GM12874 (cell line): ENCODE measurements around the gene MOAP1.

Source experiments
- TF ChIP-seq, protein P1 (sequence below): IDR thresholded peaks from 2 replicates; pipeline ENCODE4 v1.5.1; 2011; ENCODE audit warnings: low read depth, mild to moderate bottlenecking, control low read depth, low read length, moderate library complexity; ENCODE audit not compliant: insufficient read depth

MOAP1 gene

GRCh38 chr14:93184391-93185348, at the start of gene MOAP1, which contains the start of gene LYSET:
Gene MOAP1, minus strand, starts transcription at chr14:93184897. Its CDS starts 655 bp downstream, at chr14:93184242.
Gene LYSET, plus strand, starts transcription at chr14:93185317. Its CDS starts 89 bp downstream, at chr14:93185406.
- TF ChIP-seq, protein P1, sequence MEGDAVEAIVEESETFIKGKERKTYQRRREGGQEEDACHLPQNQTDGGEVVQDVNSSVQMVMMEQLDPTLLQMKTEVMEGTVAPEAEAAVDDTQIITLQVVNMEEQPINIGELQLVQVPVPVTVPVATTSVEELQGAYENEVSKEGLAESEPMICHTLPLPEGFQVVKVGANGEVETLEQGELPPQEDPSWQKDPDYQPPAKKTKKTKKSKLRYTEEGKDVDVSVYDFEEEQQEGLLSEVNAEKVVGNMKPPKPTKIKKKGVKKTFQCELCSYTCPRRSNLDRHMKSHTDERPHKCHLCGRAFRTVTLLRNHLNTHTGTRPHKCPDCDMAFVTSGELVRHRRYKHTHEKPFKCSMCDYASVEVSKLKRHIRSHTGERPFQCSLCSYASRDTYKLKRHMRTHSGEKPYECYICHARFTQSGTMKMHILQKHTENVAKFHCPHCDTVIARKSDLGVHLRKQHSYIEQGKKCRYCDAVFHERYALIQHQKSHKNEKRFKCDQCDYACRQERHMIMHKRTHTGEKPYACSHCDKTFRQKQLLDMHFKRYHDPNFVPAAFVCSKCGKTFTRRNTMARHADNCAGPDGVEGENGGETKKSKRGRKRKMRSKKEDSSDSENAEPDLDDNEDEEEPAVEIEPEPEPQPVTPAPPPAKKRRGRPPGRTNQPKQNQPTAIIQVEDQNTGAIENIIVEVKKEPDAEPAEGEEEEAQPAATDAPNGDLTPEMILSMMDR = peak; percentile 39

DNA sequence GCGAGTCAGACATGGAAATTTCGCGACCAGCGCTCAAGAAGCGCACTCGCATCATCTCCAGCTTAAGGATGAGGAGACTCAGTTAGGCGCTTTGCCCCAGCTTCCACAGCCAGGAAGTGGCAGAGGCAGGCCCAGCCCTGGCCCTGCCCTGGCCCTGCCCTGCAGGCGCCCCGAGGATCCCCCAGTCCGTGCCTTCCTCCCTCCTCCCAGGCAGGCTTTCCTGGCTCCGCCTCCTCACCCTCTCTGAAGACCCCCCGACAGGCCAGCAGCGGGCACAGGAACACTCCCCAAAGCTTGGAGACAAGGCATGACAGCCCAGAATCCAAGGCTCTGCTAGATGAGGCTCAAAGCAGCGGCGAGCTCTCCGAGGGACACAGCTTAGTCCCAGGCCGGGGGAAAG, 47.5 kb upstream of the MOAP1 start:
- TF ChIP-seq, protein P1 = no peak

DNA sequence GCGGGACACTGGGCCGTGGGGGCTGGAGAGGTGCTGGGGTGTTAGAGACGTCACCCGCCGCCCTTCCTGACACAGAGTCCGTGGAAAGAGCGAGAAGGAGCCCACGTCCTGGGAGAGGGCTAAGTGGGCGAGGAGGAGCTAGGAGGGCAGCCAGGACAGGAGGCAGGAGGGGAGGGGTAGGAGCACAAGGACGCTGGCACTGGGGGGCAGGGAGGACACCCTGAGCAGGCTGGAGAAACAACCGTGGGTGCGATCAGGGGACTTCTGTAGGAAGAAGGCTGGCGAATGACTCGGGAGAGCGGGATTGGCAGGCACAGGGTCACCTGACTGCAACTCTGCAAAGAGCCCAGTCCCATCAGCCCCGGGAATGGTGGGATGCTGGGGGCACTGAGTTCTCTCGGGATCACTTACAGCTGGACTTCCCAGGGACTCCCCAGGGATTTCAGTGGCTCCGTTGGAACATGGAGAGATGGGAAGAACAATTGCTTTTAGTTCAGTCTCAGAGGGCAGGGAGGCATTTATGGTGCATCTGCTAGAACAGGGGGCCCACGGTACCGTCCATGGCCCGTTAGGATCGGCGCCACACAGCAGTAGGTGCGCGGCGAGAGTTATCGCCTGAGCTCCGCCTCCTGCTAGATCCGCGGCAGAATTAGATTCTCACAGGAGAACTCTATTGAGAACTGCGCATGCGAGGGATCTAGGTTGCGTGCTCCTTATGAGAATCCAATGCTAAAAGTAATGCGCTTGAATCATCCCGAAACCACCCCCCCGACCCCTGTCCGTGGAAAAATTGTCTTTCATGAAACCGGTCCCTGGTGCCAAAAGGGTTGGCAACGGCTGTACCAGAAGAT, 46.7 kb upstream of the MOAP1 start:
- TF ChIP-seq, protein P1 = no peak

GRCh38 chr14:93230539-93230938, 45.8 kb upstream of the MOAP1 start:
- TF ChIP-seq, protein P1 = no peak

DNA sequence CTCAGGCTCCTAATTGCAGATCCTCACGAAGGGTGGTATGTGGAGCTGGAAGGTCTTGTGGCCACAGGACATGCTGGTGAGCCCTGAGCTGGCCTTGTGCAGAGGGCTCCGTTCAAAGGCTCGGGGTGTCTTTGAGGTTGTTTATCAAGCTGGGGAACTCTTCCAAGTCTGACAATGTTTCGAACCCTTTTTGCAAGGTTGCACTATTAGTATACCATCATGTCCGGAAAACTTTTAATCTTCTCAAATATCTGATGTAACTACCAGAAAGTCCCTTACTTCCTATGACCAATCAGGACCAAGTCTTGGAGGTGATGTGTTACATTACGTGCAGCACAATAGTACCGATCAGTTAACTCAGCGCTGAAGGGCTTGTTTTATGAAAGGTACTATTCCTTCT, 43.9 kb upstream of the MOAP1 start:
- TF ChIP-seq, protein P1 = no peak

GRCh38 chr14:93223565-93223964, 38.9 kb upstream of the MOAP1 start:
- TF ChIP-seq, protein P1 = no peak

- TF ChIP-seq, protein P1 = no peak
These were observed 35.8 kb upstream of the MOAP1 start for GRCh38 chr14:93220509-93220908.
